ENCODE data around the gene TK1. TPM values are rescaled to one million over a fixed set of nuclear protein-coding genes. Genes with fewer than 3 reads are reported as not detected.

TK1 gene
- total and polyA plus RNA-seq, 2 donors from 2014 or later: 9.3 to 12.7 TPM

- peaks cover 0 to 20% (median 10%) of the 10 kb centered on the region in 3 donors for H3K4me1 ChIP-seq (ENCODE audit: control insufficient read depth in 2 of 3, insufficient read depth in 2 of 3, low read depth in 1 of 3, low read length in 3 of 3)
- peak overlapping the region; percentile 69 to 83 for H3K27ac ChIP-seq (ENCODE audit: low read depth in 2 of 2, low read length in 2 of 2)
- TF ChIP-seq CTCF (IDR thresholded peaks at IDR 0.05; ENCODE audit: borderline replicate concordance, extremely low read depth, insufficient read depth): no peak
- H3K36me3 ChIP-seq (ENCODE audit: control insufficient read depth in 2 of 3, insufficient read depth in 3 of 3, low read length in 3 of 3): peaks cover 0 to 3% (median 0%) of the 10 kb centered on the region in 3 donors
- intact Hi-C loops (cut with DNase I): no loop called here
- H3K4me3 ChIP-seq (ENCODE audit: low read length in 3 of 3): peak overlapping the region in 2 of 3 donors; percentile 1 to 73
- FAIRE-seq: no peak
- no peaks in the 10 kb centered on the region for H3K27me3 ChIP-seq (ENCODE audit: control insufficient read depth, insufficient read depth, low read length)
- H3K9me3 ChIP-seq (ENCODE audit: control insufficient read depth in 2 of 3, insufficient read depth in 1 of 3, low read length in 3 of 3): no peaks in the 10 kb centered on the region
- H3K9ac ChIP-seq (ENCODE audit: low read length in 3 of 3): peak overlapping the region in 2 of 3 donors; percentile 2 to 67
- DNase-seq: peak in 4 of 5 donors; percentile 43 to 90 (median 74)
These were observed 17.7 kb downstream of the TK1 start for GRCh38 chr17:78168903-78169793.

- DNase-seq (peak; percentile 79 to 95 (median 86)), FAIRE-seq (no peak)
- Histone ChIP-seq H3K4me3 (ENCODE audit: low read length in 3 of 3) (peak within 1 kb of the TSS; percentile 11 to 73 (median 14)), H3K9me3 (ENCODE audit: control insufficient read depth in 2 of 3, insufficient read depth in 1 of 3, low read length in 3 of 3) (no peaks in the 10 kb centered on the region), H3K4me1 (ENCODE audit: control insufficient read depth in 2 of 3, insufficient read depth in 2 of 3, low read depth in 1 of 3, low read length in 3 of 3) (peaks cover 0 to 16% (median 5%) of the 10 kb centered on the region in 3 donors), H3K27me3 (ENCODE audit: control insufficient read depth, insufficient read depth, low read length) (no peaks in the 10 kb centered on the region), H3K27ac (ENCODE audit: low read depth in 2 of 2, low read length in 2 of 2) (peak within 1 kb of the TSS; percentile 69 to 83), H3K36me3 (ENCODE audit: control insufficient read depth in 2 of 3, insufficient read depth in 3 of 3, low read length in 3 of 3) (peaks cover 0 to 3% (median 0%) of the 10 kb centered on the region in 3 donors), H3K9ac (ENCODE audit: low read length in 3 of 3) (peak within 1 kb of the TSS in 2 of 3 donors; percentile 60 to 67)
- intact Hi-C loops (cut with DNase I): no loop called here
- no peak for TF ChIP-seq CTCF (IDR thresholded peaks at IDR 0.05; ENCODE audit: borderline replicate concordance, extremely low read depth, insufficient read depth)
These were observed 18.5 kb downstream of the TK1 start, which contains the start of gene SYNGR2 for GRCh38 chr17:78168242-78168902. Gene SYNGR2 (plus strand): TSS chr17:78168581. CDS start chr17:78168617, 36 bp downstream.

- no peaks in the 10 kb centered on the region for H3K9me3 ChIP-seq (ENCODE audit: control insufficient read depth in 2 of 3, insufficient read depth in 1 of 3, low read length in 3 of 3)
- intact Hi-C loops (cut with DNase I): no loop called here
- H3K4me1 ChIP-seq (ENCODE audit: control insufficient read depth in 2 of 3, insufficient read depth in 2 of 3, low read depth in 1 of 3, low read length in 3 of 3): peaks cover 0 to 9% (median 5%) of the 10 kb centered on the region in 3 donors
- TF ChIP-seq CTCF (IDR thresholded peaks at IDR 0.05; ENCODE audit: borderline replicate concordance, extremely low read depth, insufficient read depth): no peak
- no peaks in the 10 kb centered on the region for H3K27me3 ChIP-seq (ENCODE audit: control insufficient read depth, insufficient read depth, low read length)
- H3K27ac ChIP-seq (ENCODE audit: low read depth in 2 of 2, low read length in 2 of 2): no peak overlapping the region
- no peak overlapping the region for H3K4me3 ChIP-seq (ENCODE audit: low read length in 3 of 3)
- no peak overlapping the region for H3K9ac ChIP-seq (ENCODE audit: low read length in 3 of 3)
- H3K36me3 ChIP-seq (ENCODE audit: control insufficient read depth in 2 of 3, insufficient read depth in 3 of 3, low read length in 3 of 3): peaks cover 0 to 3% (median 0%) of the 10 kb centered on the region in 3 donors
- peak in 1 of 5 donors; percentile 66 for DNase-seq
- no peak for FAIRE-seq
These were observed 20.4 kb downstream of the TK1 start for GRCh38 chr17:78166416-78166815.

All from kidney (tissue), 14 donors.